Mucosa of stomach (tissue), 1 donor: ENCODE measurements around the gene UGCG.
"Not testable (repeated sequence)": the region's sequence is repeated elsewhere in the genome, so short reads cannot be mapped to it uniquely, and the experiment has no call there.

Source experiments
- H3K27me3 ChIP-seq: one replicate; pipeline ENCODE4 v1.7.0; 2013; ENCODE audit warnings: mild to moderate bottlenecking, low read length; ENCODE audit not compliant: control insufficient read depth, insufficient read depth
- H3K36me3 ChIP-seq: one replicate; pipeline ENCODE4 v1.7.0; 2013; ENCODE audit warnings: low read length; ENCODE audit not compliant: control insufficient read depth, insufficient read depth
- H3K4me1 ChIP-seq: one replicate; pipeline ENCODE4 v1.7.0; 2013; ENCODE audit warnings: mild to moderate bottlenecking, low read length; ENCODE audit not compliant: control insufficient read depth, insufficient read depth
- H3K4me3 ChIP-seq: one replicate; pipeline ENCODE4 v1.7.0; 2013; ENCODE audit warnings: low read length
- H3K9ac ChIP-seq: one replicate; pipeline ENCODE4 v1.7.0; 2013; ENCODE audit warnings: mild to moderate bottlenecking, low read length, moderate library complexity
- H3K9me3 ChIP-seq: one replicate; pipeline ENCODE4 v1.7.0; 2013; ENCODE audit warnings: mild to moderate bottlenecking, low read length, moderate library complexity; ENCODE audit not compliant: control insufficient read depth
- donor health status: Pancreatic carcinoma.

Gene UGCG

GRCh38 chr9:111944241-111944866 is 47.7 kb downstream of the UGCG start:
- Histone ChIP-seq H3K9me3 (no peaks in the 10 kb centered on the region), H3K27me3 (no peaks in the 10 kb centered on the region), H3K4me3 (no peak overlapping the region), H3K9ac (no peak overlapping the region), H3K4me1 (peaks cover 13% of the 10 kb centered on the region), H3K36me3 (no peaks in the 10 kb centered on the region)

- peaks cover 11% of the 10 kb centered on the region for H3K4me1 ChIP-seq
- no peaks in the 10 kb centered on the region for H3K9me3 ChIP-seq
- H3K27me3 ChIP-seq: no peaks in the 10 kb centered on the region
- no peaks in the 10 kb centered on the region for H3K36me3 ChIP-seq
- no peak overlapping the region for H3K4me3 ChIP-seq
- no peak overlapping the region for H3K9ac ChIP-seq
Measured at GRCh38 chr9:111945216-111945615, 48.6 kb downstream of the UGCG start.

GRCh38 chr9:111948109-111948508 is 51.5 kb downstream of the UGCG start:
- not testable (repeated sequence) for H3K4me1 ChIP-seq, H3K4me3 ChIP-seq, H3K27me3 ChIP-seq

GRCh38 chr9:111948951-111949350 is 52.3 kb downstream of the UGCG start:
- no peaks in the 10 kb centered on the region for H3K36me3 ChIP-seq
- no peak overlapping the region for H3K4me3 ChIP-seq
- peaks cover 5% of the 10 kb centered on the region for H3K4me1 ChIP-seq
- no peak overlapping the region for H3K9ac ChIP-seq
- H3K27me3 ChIP-seq: no peaks in the 10 kb centered on the region
- H3K9me3 ChIP-seq: no peaks in the 10 kb centered on the region

More at GRCh38 chr9:111948109-111948508, 51.5 kb downstream of the UGCG start:
- not testable (repeated sequence) for H3K9ac ChIP-seq, H3K36me3 ChIP-seq, H3K9me3 ChIP-seq

GRCh38 chr9:111949919-111950318 is 53.3 kb downstream of the UGCG start:
- H3K27me3 ChIP-seq: no peaks in the 10 kb centered on the region
- H3K4me3 ChIP-seq: no peak overlapping the region
- no peak overlapping the region for H3K9ac ChIP-seq
- no peaks in the 10 kb centered on the region for H3K4me1 ChIP-seq
- H3K9me3 ChIP-seq: no peaks in the 10 kb centered on the region
- H3K36me3 ChIP-seq: no peaks in the 10 kb centered on the region

GRCh38 chr9:111952559-111952958 is 55.9 kb downstream of the UGCG start:
- Histone ChIP-seq H3K4me1 (peaks cover 15% of the 10 kb centered on the region), H3K36me3 (no peaks in the 10 kb centered on the region)

GRCh38 chr9:111953444-111953843 is 56.8 kb downstream of the UGCG start:
- Histone ChIP-seq H3K9ac (no peak overlapping the region), H3K27me3 (no peaks in the 10 kb centered on the region), H3K4me1 (peaks cover 24% of the 10 kb centered on the region), H3K4me3 (no peak overlapping the region), H3K9me3 (no peaks in the 10 kb centered on the region), H3K36me3 (no peaks in the 10 kb centered on the region)

More at GRCh38 chr9:111952559-111952958, 55.9 kb downstream of the UGCG start:
- H3K9ac ChIP-seq: no peak overlapping the region
- H3K4me3 ChIP-seq: no peak overlapping the region
- H3K27me3 ChIP-seq: no peaks in the 10 kb centered on the region
- no peaks in the 10 kb centered on the region for H3K9me3 ChIP-seq

- Histone ChIP-seq H3K9me3 (no peaks in the 10 kb centered on the region), H3K4me3 (no peak overlapping the region), H3K27me3 (no peaks in the 10 kb centered on the region), H3K9ac (no peak overlapping the region), H3K4me1 (peaks cover 35% of the 10 kb centered on the region), H3K36me3 (no peaks in the 10 kb centered on the region)
Measured at GRCh38 chr9:111955048-111955447, 58.4 kb downstream of the UGCG start.

GRCh38 chr9:111957856-111958631 is 61.4 kb downstream of the UGCG start:
- H3K9me3 ChIP-seq: no peaks in the 10 kb centered on the region
- no peaks in the 10 kb centered on the region for H3K27me3 ChIP-seq
- H3K4me3 ChIP-seq: no peak overlapping the region
- H3K36me3 ChIP-seq: no peaks in the 10 kb centered on the region
- peaks cover 64% of the 10 kb centered on the region for H3K4me1 ChIP-seq
- peak overlapping the region; percentile 36 for H3K9ac ChIP-seq

GRCh38 chr9:111959468-111960359 is 63.1 kb downstream of the UGCG start:
- no peaks in the 10 kb centered on the region for H3K36me3 ChIP-seq
- H3K9ac ChIP-seq: peak overlapping the region; percentile 54
- H3K27me3 ChIP-seq: no peaks in the 10 kb centered on the region
- H3K4me3 ChIP-seq: no peak overlapping the region
- H3K4me1 ChIP-seq: peaks cover 72% of the 10 kb centered on the region
- H3K9me3 ChIP-seq: no peaks in the 10 kb centered on the region

- Histone ChIP-seq H3K4me1 (peaks cover 76% of the 10 kb centered on the region), H3K9ac (peak overlapping the region; percentile 54)
- H3K36me3 ChIP-seq, H3K9me3 ChIP-seq, H3K4me3 ChIP-seq, H3K27me3 ChIP-seq: not testable (repeated sequence)
Measured at GRCh38 chr9:111960485-111960884, 63.9 kb downstream of the UGCG start.

GRCh38 chr9:111961009-111961408 is 64.4 kb downstream of the UGCG start:
- H3K9me3 ChIP-seq: no peaks in the 10 kb centered on the region
- H3K9ac ChIP-seq: no peak overlapping the region
- H3K4me3 ChIP-seq: no peak overlapping the region
- H3K4me1 ChIP-seq: peaks cover 77% of the 10 kb centered on the region
- no peaks in the 10 kb centered on the region for H3K27me3 ChIP-seq
- no peaks in the 10 kb centered on the region for H3K36me3 ChIP-seq
